Transverse colon (tissue), 4 donors: Measurements from ENCODE around the gene VSX2. TPM values are rescaled to one million over a fixed set of nuclear protein-coding genes. Genes with fewer than 3 reads are reported as not detected.

Source experiments
- DNase-seq: peaks from one replicate; pipeline ENCODE4 v3.0.0-alpha.2; 2019
- H3K27ac ChIP-seq, 4 donors: fragments of 200-600 bp; sonication (generic); 2 replicates each; pipeline ENCODE4 v1.5.1; 2016 to 2018; ENCODE audit warnings: inconsistent platforms in 4 of 4
- H3K27me3 ChIP-seq: fragments of 200-600 bp; sonication (generic); 2 replicates; pipeline ENCODE4 v1.5.1; 2017; ENCODE audit warnings: inconsistent platforms
- H3K36me3 ChIP-seq, 4 donors: fragments of 200-600 bp; sonication (generic); 2 replicates each; pipeline ENCODE4 v1.5.1; 2017 to 2019; ENCODE audit warnings: inconsistent platforms in 4 of 4
- H3K4me1 ChIP-seq, 4 donors: fragments of 200-600 bp; sonication (generic); 2 replicates each; pipeline ENCODE4 v1.5.1; 2017 to 2020; ENCODE audit warnings: inconsistent platforms in 4 of 4
- H3K4me3 ChIP-seq, 4 donors: fragments of 200-600 bp; sonication (generic); 1 replicate in 1 of 4; 2 replicates in 3 of 4; pipeline versions ENCODE4 v1.5.1 to v1.6.1; 2017 to 2019; ENCODE audit warnings: inconsistent platforms in 4 of 4
- H3K9me3 ChIP-seq, 2 donors: fragments of 200-600 bp; sonication (generic); 2 replicates each; pipeline ENCODE4 v1.5.1; 2017 to 2019; ENCODE audit warnings: inconsistent platforms in 2 of 2
- CTCF ChIP-seq, 5 experiments: fragments of 200-600 bp in 3 of 5; fragments of 450-650 bp in 2 of 5; sonication (generic) in 3 of 5; IDR thresholded peaks; 1 replicate in 2 of 5; 2 replicates in 3 of 5; pipeline ENCODE4 v1.5.1; 2016 to 2017; ENCODE audit warnings: antibody characterized with exemption in 5 of 5, inconsistent platforms in 3 of 5, mild to moderate bottlenecking in 2 of 5, moderate library complexity in 1 of 5
- EP300 ChIP-seq: sonication (generic); formaldehyde crosslinking; IDR thresholded peaks from one replicate; pipeline ENCODE4 v1.6.1; 2017; ENCODE audit warnings: antibody characterized with exemption, low read depth
- POLR2A ChIP-seq: fragments of 450-650 bp; IDR thresholded peaks from one replicate; pipeline ENCODE4 v1.6.1; 2016; ENCODE audit warnings: antibody characterized with exemption, mild to moderate bottlenecking, moderate library complexity
- POLR2AphosphoS5 ChIP-seq, 3 donors: sonication (generic); formaldehyde crosslinking; IDR thresholded peaks; one replicate each; pipeline ENCODE4 v1.6.1; 2016; ENCODE audit warnings: antibody characterized with exemption in 3 of 3
- WGBS, 2 donors: methylation state at CpG; one replicate each; pipeline ENCODE4 v1.1.5; 2018; ENCODE audit warnings: low coverage in 1 of 2; 5-methylcytosine and 5-hydroxymethylcytosine counted together
- in situ Hi-C, 4 donors: fragments of 200-750 bp; cut with MboI; loops; one replicate each; pipeline versions ENCODE4 v1.15.0 to v1.15.1; 2017; ENCODE audit warnings: low sequenced_read_pairs in 3 of 4, low pct_ligation_motif_present in 1 of 4, low pct_unique_long_range_greater_than_20kb in 1 of 4
- intact Hi-C: fragments of 100-400 bp; cut with DNase I; formaldehyde crosslinking; loops from one replicate; pipeline ENCODE4 v1.15.1; 2023; ENCODE audit warnings: low total_unique reads
- total RNA-seq, 4 donors: library from RNA; depleted of rRNA; stranded (reverse); fragments of >200 nt; gene quantifications; one replicate each; pipeline ENCODE4 v1.1.0, GENCODE V29; 2016

Gene VSX2
- total RNA-seq, 4 donors from 2014 or later: not detected

DNA sequence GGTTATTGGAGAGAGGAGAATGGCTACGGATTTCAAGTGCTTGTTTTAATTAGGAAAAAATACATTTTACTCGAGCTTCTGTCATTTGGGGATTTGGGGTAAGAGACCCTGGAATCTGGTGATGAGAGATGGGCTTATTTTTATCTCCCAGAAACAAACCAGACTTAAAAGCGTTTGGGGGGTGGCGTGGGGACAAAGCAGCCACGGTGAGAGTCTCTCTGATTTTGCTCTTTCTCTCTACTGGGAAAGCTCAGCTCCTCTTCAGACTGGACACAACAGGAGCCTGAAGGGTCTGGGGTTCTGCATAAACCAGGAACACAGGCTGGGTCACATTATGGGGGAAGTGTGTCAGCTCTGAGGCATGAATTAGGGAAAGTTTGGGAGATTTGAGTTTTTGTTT lies 3.8 kb downstream of the VSX2 start:
- Histone ChIP-seq H3K27me3 (peaks cover 97% of the 10 kb centered on the region), H3K27ac (no peak overlapping the region), H3K4me1 (peaks cover 14 to 27% (median 20%) of the 10 kb centered on the region in 4 donors), H3K36me3 (no peaks in the 10 kb centered on the region), H3K9me3 (no peaks in the 10 kb centered on the region), H3K4me3 (no peak overlapping the region)
- in situ Hi-C loops (no loop called here), intact Hi-C loops (no loop called here)
- 18 to 37% methylated on average over 2 to 5 of the region's 5 CpGs for WGBS, 2 donors
- no peak for DNase-seq
- TF ChIP-seq POLR2AphosphoS5 (IDR thresholded peaks at IDR 0.05) (no peak), EP300 (no peak), POLR2A (no peak), CTCF (IDR thresholded peaks at IDR 0.05) (no peak)

GRCh38 chr14:74244115-74244514 lies 4.9 kb downstream of the VSX2 start:
- peaks cover 14 to 27% (median 20%) of the 10 kb centered on the region in 4 donors for H3K4me1 ChIP-seq
- DNase-seq: no peak
- in situ Hi-C loops (no loop called here), intact Hi-C loops (no loop called here)
- H3K9me3 ChIP-seq: no peaks in the 10 kb centered on the region
- 25% methylated on average over 3 of the region's 3 CpGs; no CpG with 5 or more reads in 1 of the 2 donors for WGBS, 2 donors
- no peak for TF ChIP-seq EP300
- no peak for TF ChIP-seq POLR2AphosphoS5 (IDR thresholded peaks at IDR 0.05)
- no peak for TF ChIP-seq POLR2A
- no peak for TF ChIP-seq CTCF (IDR thresholded peaks at IDR 0.05)
- no peaks in the 10 kb centered on the region for H3K36me3 ChIP-seq
- no peak overlapping the region for H3K27ac ChIP-seq
- peaks cover 94% of the 10 kb centered on the region for H3K27me3 ChIP-seq
- no peak overlapping the region for H3K4me3 ChIP-seq

- 74% methylated on average over 7 of the region's 7 CpGs; no CpG with 5 or more reads in 1 of the 2 donors for WGBS, 2 donors
- in situ Hi-C loops (loop anchor here in 1 of 4 donors (5.0 kb wide), 1 partner anchor 128 kb away; no protein-coding TSS in a partner anchor), intact Hi-C loops (loop anchor here (5.0 kb wide), 1 partner anchor 133 kb away; no protein-coding TSS in a partner anchor)
- TF ChIP-seq EP300: no peak
- TF ChIP-seq POLR2A: no peak
- no peak for TF ChIP-seq POLR2AphosphoS5 (IDR thresholded peaks at IDR 0.05)
- TF ChIP-seq CTCF (IDR thresholded peaks at IDR 0.05): no peak
- Histone ChIP-seq H3K27ac (no peak overlapping the region), H3K36me3 (no peaks in the 10 kb centered on the region), H3K9me3 (no peaks in the 10 kb centered on the region), H3K27me3 (peaks cover 82% of the 10 kb centered on the region), H3K4me3 (no peak overlapping the region), H3K4me1 (peaks cover 9 to 20% (median 15%) of the 10 kb centered on the region in 4 donors)
- no peak for DNase-seq
Observed at GRCh38 chr14:74245292-74245691, 6.0 kb downstream of the VSX2 start.

DNA sequence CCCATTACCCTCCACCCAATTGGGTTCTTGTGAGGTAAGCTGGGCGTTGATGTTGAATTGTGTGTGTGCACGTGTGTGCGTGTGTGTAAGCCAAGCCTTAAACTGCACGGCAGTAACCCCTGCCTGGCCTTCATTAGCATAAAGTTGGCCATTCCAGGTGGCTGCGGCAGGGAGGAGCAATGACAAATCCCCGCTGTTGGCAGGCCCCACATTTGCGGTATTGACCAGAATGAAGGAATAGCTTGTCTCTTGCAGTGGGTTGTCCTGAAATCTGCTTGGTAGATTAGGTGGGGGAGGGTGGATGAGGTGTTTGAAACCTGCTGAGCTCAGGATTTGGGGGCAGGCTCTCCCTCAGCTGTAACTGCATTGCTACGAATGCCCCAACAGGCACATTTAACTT lies 7.3 kb downstream of the VSX2 start:
- DNase-seq: no peak
- intact Hi-C loops: loop anchor here (5.0 kb wide), 1 partner anchor 134 kb away; no protein-coding TSS in a partner anchor
- no peaks in the 10 kb centered on the region for H3K36me3 ChIP-seq
- H3K27me3 ChIP-seq: peaks cover 74% of the 10 kb centered on the region
- H3K27ac ChIP-seq: no peak overlapping the region
- WGBS, 2 donors: 47 to 75% methylated on average over 6 to 8 of the region's 8 CpGs
- H3K4me3 ChIP-seq: no peak overlapping the region
- H3K4me1 ChIP-seq: peaks cover 0 to 12% (median 4%) of the 10 kb centered on the region in 4 donors
- in situ Hi-C loops: loop anchor here in 1 of 4 donors (5.0 kb wide), 1 partner anchor 129 kb away; no protein-coding TSS in a partner anchor
- no peak for TF ChIP-seq CTCF (IDR thresholded peaks at IDR 0.05)
- no peak for TF ChIP-seq EP300
- no peak for TF ChIP-seq POLR2AphosphoS5 (IDR thresholded peaks at IDR 0.05)
- no peak for TF ChIP-seq POLR2A
- no peaks in the 10 kb centered on the region for H3K9me3 ChIP-seq
